Type B pancreatic cell (in vitro differentiated cells): Measurements from ENCODE around the gene NTN1. TPM values are rescaled to one million over a fixed set of nuclear protein-coding genes. Genes with fewer than 3 reads are reported as not detected.

Experiments
- DNase-seq: peaks from one replicate; pipeline ENCODE4 v3.0.0; 2021; ENCODE audit warnings: mixed read lengths; ENCODE audit not compliant: unreplicated experiment; ENCODE audit errors: extremely low spot score
- H3K27ac Mint-ChIP-seq: 2 replicates; pipeline ENCODE4 v1.8.0; 2021; ENCODE audit warnings: mild to moderate bottlenecking, mixed read lengths
- H3K27me3 Mint-ChIP-seq: 2 replicates; pipeline ENCODE4 v1.8.0; 2021; ENCODE audit warnings: mixed read lengths
- H3K36me3 Mint-ChIP-seq: 2 replicates; pipeline ENCODE4 v1.8.0; 2021; ENCODE audit warnings: mixed read lengths
- H3K4me1 Mint-ChIP-seq: one replicate; pipeline ENCODE4 v1.8.0; 2021; ENCODE audit warnings: mixed read lengths; ENCODE audit not compliant: unreplicated experiment
- H3K4me3 Mint-ChIP-seq: 2 replicates; pipeline ENCODE4 v1.8.0; 2021; ENCODE audit warnings: mild to moderate bottlenecking, mixed read lengths
- H3K9me3 Mint-ChIP-seq: 2 replicates; pipeline ENCODE4 v1.8.0; 2021; ENCODE audit warnings: mixed read lengths
- total RNA-seq: library from RNA; stranded (reverse); gene quantifications from 2 replicates; pipeline ENCODE4 v1.2.1, GENCODE V29; 2021; ENCODE audit warnings: low replicate concordance
- TF ChIP-seq, protein P1 (sequence below): fragments of 200-600 bp; sonication (generic); conservative IDR thresholded peaks from 2 replicates; pipeline ENCODE4 v1.5.0; 2021; ENCODE audit warnings: antibody characterized with exemption, mild to moderate bottlenecking

NTN1 gene
- total RNA-seq, 1 donor from 2014 or later, result 10.7 TPM

DNA sequence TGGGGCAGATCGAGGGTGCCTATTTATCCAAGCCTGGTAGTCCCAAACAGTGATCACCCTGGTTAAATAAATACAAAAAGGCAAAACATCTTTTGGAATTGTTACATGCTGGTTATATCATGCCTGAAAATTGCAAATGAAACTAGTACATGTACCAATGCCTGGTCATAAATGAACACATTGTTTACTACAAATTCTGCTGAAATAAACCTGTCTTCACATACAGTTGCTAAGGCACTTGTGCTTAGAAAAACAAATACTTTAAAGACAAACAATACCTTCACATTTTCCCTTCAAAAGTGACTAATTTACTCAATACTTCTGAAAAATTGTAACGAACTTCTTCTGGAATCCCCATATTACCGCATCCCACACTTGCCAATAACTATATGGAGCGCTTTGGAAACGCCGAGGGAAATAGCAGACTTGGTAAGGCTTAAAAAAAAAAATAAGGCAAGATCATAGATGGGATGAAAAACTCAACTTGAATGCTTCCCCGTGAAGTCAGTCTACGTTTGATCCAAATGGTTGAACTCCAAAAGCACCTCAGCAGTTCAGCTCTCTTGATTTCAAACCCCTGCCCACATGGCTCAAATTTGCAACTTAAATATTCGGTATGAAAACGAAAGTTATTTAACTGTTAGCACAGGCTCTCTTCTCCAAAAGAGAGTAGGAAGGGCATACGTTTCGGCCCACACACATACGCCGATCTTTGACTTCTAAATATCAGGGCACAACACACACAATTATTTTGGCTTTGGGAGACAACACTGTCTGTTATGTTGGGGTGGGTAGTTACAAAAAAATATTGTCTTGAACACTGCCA is 264.5 kb downstream of the NTN1 start:
- H3K27me3 Mint-ChIP-seq, result no peaks in the 10 kb centered on the region
- no peak overlapping the region for H3K27ac Mint-ChIP-seq
- peaks cover 2% of the 10 kb centered on the region for H3K36me3 Mint-ChIP-seq
- peaks cover 23% of the 10 kb centered on the region for H3K4me1 Mint-ChIP-seq
- H3K9me3 Mint-ChIP-seq, result no peaks in the 10 kb centered on the region
- H3K4me3 Mint-ChIP-seq, result no peak overlapping the region
- DNase-seq, result no peak
- TF ChIP-seq, protein P1, sequence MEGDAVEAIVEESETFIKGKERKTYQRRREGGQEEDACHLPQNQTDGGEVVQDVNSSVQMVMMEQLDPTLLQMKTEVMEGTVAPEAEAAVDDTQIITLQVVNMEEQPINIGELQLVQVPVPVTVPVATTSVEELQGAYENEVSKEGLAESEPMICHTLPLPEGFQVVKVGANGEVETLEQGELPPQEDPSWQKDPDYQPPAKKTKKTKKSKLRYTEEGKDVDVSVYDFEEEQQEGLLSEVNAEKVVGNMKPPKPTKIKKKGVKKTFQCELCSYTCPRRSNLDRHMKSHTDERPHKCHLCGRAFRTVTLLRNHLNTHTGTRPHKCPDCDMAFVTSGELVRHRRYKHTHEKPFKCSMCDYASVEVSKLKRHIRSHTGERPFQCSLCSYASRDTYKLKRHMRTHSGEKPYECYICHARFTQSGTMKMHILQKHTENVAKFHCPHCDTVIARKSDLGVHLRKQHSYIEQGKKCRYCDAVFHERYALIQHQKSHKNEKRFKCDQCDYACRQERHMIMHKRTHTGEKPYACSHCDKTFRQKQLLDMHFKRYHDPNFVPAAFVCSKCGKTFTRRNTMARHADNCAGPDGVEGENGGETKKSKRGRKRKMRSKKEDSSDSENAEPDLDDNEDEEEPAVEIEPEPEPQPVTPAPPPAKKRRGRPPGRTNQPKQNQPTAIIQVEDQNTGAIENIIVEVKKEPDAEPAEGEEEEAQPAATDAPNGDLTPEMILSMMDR, result no peak

DNA sequence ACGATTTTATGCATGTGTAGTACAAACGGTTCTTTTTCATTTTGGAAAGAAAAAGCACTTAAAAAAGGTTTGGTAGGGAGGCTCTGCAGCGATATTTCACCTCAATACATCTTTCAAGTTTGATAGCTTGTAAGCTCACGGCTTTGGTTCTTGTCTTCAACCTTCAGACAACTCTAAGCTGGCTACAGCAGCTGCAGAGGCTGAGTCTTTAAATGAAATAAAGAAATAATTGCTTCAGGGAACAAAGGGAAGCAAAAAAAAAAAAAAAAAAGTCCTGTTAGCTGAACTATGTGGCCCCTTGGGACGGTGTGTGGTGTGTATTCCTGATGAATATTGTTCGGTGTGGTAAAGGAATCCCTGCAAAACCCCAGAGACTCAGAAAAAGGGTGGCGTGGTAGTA is 265.1 kb downstream of the NTN1 start:
- H3K4me3 Mint-ChIP-seq, result no peak overlapping the region
- H3K4me1 Mint-ChIP-seq, result peaks cover 23% of the 10 kb centered on the region
- H3K36me3 Mint-ChIP-seq, result no peaks in the 10 kb centered on the region
- TF ChIP-seq, protein P1, result no peak
- no peak for DNase-seq
- H3K9me3 Mint-ChIP-seq, result no peaks in the 10 kb centered on the region
- no peaks in the 10 kb centered on the region for H3K27me3 Mint-ChIP-seq
- H3K27ac Mint-ChIP-seq, result no peak overlapping the region

DNA sequence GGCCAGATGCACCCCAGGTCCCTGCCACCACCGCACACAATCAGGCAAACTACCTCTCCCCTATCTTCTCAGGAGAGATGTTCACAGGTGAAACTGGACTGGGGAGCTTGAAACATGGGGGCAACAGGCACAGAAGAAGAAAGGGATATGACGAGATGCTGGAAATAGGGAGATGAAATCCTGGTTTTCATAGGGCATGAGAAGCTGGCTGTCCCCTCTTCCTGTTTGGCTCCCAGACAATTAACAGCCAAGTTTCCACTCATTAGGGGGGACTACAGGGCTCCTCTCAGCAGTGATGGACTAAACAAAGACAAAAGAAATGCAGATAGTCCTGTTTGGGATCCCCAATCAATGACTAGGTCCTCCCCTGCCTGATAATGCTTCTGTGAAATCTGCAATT is 266.0 kb downstream of the NTN1 start:
- H3K4me3 Mint-ChIP-seq, result no peak overlapping the region
- no peaks in the 10 kb centered on the region for H3K27me3 Mint-ChIP-seq
- no peak overlapping the region for H3K27ac Mint-ChIP-seq
- TF ChIP-seq, protein P1, result no peak
- H3K9me3 Mint-ChIP-seq, result no peaks in the 10 kb centered on the region
- H3K36me3 Mint-ChIP-seq, result no peaks in the 10 kb centered on the region
- no peak for DNase-seq
- peaks cover 23% of the 10 kb centered on the region for H3K4me1 Mint-ChIP-seq

DNA sequence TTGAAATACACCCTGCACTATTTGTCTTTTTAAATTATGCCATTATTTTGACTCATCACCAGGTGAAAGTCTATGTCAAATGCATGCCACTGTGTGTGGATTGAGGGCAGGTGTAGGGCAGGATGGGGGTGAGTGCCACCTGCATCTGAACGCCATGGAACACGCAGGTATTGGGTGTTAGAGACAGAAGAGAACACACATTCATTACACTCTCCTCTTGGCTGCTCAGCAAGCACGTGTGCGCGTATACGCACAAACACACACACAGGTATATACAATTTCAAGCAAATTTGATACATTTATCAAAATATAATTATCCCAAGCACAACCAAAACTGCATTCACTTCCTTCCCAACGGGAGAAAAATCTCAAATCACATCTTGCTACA is 268.9 kb downstream of the NTN1 start:
- H3K4me3 Mint-ChIP-seq, result no peak overlapping the region
- TF ChIP-seq, protein P1, result no peak
- peaks cover 3% of the 10 kb centered on the region for H3K36me3 Mint-ChIP-seq
- peak overlapping the region; percentile 2 for H3K27ac Mint-ChIP-seq
- no peaks in the 10 kb centered on the region for H3K27me3 Mint-ChIP-seq
- no peak for DNase-seq
- no peaks in the 10 kb centered on the region for H3K9me3 Mint-ChIP-seq
- peaks cover 17% of the 10 kb centered on the region for H3K4me1 Mint-ChIP-seq

DNA sequence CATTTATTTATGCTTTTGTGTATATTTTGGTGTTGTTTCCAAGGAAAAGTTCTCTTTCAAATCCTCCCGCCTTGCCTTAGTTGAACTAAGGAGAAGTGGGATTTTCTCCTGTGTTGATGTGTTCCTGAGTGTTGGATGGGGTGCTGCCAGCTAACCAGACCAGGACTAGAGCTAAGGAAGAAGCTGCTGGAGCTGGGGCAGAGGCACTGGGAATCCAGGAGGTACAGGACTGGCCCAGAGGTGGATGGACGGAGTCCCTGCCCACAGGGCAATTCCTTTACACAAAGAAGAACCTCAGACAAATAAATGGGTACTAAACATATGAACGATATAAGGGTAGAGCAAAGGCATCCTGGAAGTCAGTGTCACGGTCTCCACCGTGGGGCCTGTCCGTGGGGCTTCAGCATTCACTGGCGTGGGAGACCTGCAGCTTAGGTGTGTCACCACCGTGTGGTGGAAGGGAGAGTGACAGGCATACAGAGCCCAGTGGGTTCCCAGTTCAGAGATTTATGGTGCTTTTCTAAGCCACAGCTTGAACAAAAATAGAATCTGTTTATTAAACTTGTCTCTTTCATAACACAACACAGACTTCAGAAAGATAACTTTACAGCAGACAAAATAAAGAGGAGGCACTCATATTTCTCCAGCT is 270.7 kb downstream of the NTN1 start:
- Mint-ChIP-seq H3K4me1 (peaks cover 6% of the 10 kb centered on the region), H3K9me3 (no peaks in the 10 kb centered on the region), H3K27me3 (no peaks in the 10 kb centered on the region), H3K4me3 (no peak overlapping the region), H3K27ac (no peak overlapping the region), H3K36me3 (peaks cover 5% of the 10 kb centered on the region)
- TF ChIP-seq, protein P1, result peak; percentile 78
- no peak for DNase-seq
